ENCODE data around the gene SLC28A3.
"Not testable (repeated sequence)": the region's sequence is repeated elsewhere in the genome, so short reads cannot be mapped to it uniquely, and the experiment has no call there.

SLC28A3 gene

DNA sequence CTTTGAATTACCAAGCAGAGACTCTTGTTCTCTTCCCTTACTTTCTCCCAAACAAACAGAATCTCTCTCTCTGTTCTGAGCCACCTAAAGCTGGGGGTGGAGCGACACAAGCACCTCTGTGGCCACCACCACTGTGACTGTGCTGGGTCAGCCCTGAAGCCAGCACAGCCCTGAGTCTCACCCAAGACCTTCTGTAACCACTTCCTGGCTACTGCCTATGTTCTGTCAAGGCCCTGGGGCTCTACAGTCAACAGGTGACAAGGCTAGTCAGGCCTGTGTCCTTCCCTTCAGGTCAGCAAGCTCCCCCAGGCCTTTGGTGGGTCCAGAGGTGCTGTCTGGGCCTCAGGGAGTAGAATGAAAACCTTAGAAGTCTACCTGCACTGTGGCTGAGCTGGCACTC lies 26.1 kb upstream of the SLC28A3 start:
- no peak overlapping the region for H3K4me3 Mint-ChIP-seq
- H3K27me3 Mint-ChIP-seq: peaks cover 4% of the 10 kb centered on the region
- H3K27ac Mint-ChIP-seq: no peak overlapping the region
- peaks cover 2% of the 10 kb centered on the region for H3K36me3 Mint-ChIP-seq
- H3K9me3 Mint-ChIP-seq (ENCODE audit: low read depth): peaks cover 5% of the 10 kb centered on the region
- peaks cover 2% of the 10 kb centered on the region for H3K4me1 Mint-ChIP-seq (ENCODE audit: low read depth)

DNA sequence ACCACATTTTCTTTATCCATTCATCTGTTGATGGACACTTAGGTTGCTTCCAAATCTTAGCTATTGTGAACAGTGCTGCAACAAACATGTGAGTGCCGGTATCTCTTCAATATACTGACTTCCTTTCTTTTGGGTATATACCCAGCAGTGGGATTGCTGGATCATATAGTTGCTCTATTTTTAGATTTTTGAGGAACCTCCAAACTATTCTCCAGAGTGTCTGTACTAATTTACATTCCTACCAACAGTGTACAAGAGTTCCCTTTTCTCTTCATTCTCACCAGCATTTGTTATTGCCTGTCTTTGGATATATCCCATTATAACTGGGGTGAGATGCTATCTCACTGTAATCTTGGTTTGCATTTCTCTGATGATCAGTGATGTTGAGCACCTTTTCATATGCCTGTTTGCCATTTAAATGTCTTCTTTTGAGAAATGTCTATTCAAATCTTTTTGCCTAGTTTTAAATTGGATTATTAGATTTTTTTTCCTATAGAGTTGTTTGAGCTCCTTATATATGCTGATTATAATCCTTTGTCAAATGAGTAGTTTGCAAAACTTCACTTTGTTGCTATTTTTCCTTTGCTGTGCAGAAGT lies 24.4 kb upstream of the SLC28A3 start:
- H3K4me3 Mint-ChIP-seq; H3K27me3 Mint-ChIP-seq; H3K4me1 Mint-ChIP-seq (ENCODE audit: low read depth); H3K36me3 Mint-ChIP-seq; H3K27ac Mint-ChIP-seq; H3K9me3 Mint-ChIP-seq (ENCODE audit: low read depth): not testable (repeated sequence)

DNA sequence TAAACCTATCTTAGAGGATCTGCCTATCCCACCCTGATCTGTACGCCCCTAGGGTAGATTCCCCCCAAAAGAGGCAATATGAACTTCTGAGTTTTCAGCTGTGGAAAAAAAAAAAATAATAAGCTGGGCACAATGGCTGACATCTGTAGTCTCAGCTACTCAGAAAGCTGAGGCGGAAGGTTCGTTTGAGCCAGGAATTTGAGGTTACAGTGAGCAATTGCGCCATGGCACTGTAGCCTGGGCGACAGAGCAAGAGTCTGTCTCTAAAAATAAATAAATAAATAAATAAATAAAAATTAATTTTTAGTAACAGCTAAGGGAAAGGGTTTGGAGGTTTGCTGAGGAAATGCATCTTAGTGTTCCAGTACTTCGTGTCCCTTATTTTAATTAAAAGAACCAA lies 21.1 kb upstream of the SLC28A3 start:
- Mint-ChIP-seq H3K27ac (no peak overlapping the region), H3K4me3 (no peak overlapping the region)

DNA sequence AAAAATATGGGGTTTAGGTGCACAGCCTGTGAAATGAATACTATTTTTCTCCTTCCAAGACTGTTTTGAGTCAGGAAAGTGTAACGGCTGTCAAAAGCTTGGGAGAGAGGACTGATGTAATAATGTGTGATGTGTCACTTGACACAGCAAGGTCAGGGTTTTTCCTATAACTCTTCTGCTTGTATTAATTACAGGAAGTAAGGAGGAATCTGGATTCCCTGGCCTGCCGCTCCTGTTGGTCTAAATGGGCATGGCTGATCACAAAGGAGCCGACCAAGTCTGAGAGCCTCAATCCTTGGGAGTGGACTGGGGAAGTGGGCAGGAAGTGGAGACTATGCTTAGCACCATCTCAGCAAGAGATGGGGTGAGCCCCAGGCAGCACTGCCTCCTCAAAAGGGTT lies 16.7 kb upstream of the SLC28A3 start:
- Mint-ChIP-seq H3K27ac (no peak overlapping the region), H3K9me3 (ENCODE audit: low read depth) (no peaks in the 10 kb centered on the region), H3K36me3 (no peaks in the 10 kb centered on the region), H3K4me1 (ENCODE audit: low read depth) (no peaks in the 10 kb centered on the region), H3K27me3 (no peaks in the 10 kb centered on the region), H3K4me3 (no peak overlapping the region)

More for the DNA sequence above, 21.1 kb upstream of the SLC28A3 start:
- H3K27me3 Mint-ChIP-seq: peaks cover 2% of the 10 kb centered on the region
- H3K4me1 Mint-ChIP-seq (ENCODE audit: low read depth): no peaks in the 10 kb centered on the region
- H3K36me3 Mint-ChIP-seq: peaks cover 2% of the 10 kb centered on the region
- H3K9me3 Mint-ChIP-seq (ENCODE audit: low read depth): peaks cover 5% of the 10 kb centered on the region

DNA sequence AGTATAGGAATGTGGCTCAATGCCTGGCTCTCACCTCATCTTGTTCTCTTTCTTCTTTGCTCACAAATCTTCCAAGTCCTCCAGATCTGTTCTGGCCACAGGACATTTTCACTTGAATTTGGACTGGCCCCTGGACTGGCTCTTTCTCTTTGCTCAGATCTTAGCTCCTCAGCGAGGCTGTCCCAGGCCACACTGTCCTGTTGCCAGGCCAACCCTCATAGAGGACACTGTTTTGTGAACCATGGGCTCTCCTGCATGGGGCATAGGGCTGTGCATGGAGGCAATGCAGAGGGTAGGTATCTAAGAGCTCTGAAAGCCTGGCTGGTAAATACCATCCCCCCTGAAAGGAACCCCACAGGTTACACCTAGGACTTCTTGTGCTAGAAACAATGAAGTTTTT lies 13.5 kb upstream of the SLC28A3 start:
- no peaks in the 10 kb centered on the region for H3K4me1 Mint-ChIP-seq (ENCODE audit: low read depth)
- H3K9me3 Mint-ChIP-seq (ENCODE audit: low read depth): no peaks in the 10 kb centered on the region
- H3K27ac Mint-ChIP-seq: no peak overlapping the region
- H3K27me3 Mint-ChIP-seq: peaks cover 1% of the 10 kb centered on the region
- H3K36me3 Mint-ChIP-seq: no peaks in the 10 kb centered on the region
- H3K4me3 Mint-ChIP-seq: no peak overlapping the region

DNA sequence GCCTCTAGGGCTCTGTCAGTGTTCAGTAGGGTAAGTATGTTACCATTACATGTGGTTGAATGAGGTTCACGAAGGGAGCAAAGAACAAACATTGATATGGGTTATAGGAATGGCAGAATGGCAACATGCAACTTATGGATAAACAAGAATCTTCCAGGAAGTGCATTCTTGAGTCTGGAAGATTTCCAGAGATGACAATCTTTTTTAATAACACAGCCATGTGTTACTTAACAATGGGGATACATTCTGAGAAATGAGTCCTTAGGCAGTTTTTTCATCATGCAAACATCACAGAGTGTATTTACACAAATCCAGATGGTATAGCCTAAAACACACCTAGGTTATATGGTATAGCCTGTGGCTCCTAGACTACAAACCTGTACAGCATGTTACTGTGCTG lies 9.1 kb upstream of the SLC28A3 start:
- Mint-ChIP-seq H3K27me3 (peaks cover 1% of the 10 kb centered on the region), H3K9me3 (ENCODE audit: low read depth) (no peaks in the 10 kb centered on the region), H3K36me3 (no peaks in the 10 kb centered on the region), H3K4me1 (ENCODE audit: low read depth) (no peaks in the 10 kb centered on the region), H3K27ac (no peak overlapping the region), H3K4me3 (no peak overlapping the region)

DNA sequence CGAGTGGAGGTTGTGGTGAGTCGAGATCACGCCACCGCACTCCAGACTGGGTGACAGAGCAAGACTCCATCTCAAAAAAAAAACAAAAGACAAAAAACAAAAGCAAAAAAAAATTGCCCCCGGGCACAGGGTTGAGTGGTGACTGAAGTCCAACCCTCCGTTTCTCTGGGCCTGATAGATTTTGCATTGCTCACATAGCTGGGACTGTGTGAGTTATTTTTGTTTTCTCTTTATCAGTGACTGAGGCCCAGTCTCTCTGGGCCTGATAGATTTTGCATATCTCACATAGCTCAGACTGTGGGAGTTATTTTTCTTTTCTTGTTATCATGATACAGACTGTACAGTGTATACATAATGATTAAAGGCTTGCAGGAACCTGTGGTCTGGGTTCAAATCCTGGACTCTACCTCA lies 2.6 kb upstream of the SLC28A3 start:
- Mint-ChIP-seq H3K27me3 (no peaks in the 10 kb centered on the region), H3K36me3 (no peaks in the 10 kb centered on the region), H3K27ac (no peak overlapping the region), H3K4me3 (no peak overlapping the region), H3K9me3 (ENCODE audit: low read depth) (no peaks in the 10 kb centered on the region), H3K4me1 (ENCODE audit: low read depth) (no peaks in the 10 kb centered on the region)

DNA sequence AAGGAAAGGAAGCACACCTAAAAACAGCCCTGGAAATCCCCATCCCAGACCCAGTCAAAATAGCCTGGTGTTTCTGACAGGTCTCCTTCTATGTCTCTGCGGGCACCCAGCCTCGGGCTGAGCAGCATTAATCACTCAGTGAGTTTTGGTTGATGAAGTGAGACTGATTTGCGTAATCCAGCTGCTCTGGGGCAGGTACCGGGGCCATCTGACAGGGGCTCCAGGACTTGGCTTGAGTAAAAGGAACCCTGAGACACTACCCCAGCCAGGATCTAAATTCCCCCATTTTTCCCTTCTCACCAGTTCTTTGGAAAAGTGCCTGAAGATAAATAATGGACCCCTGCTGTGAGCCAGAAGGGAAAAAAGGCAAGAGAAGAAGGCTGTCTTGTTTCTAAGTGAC lies 596 bp downstream of the SLC28A3 start:
- Mint-ChIP-seq H3K9me3 (ENCODE audit: low read depth) (no peaks in the 10 kb centered on the region), H3K27ac (no peak overlapping the region), H3K27me3 (no peaks in the 10 kb centered on the region), H3K36me3 (no peaks in the 10 kb centered on the region), H3K4me3 (no peak overlapping the region), H3K4me1 (ENCODE audit: low read depth) (no peaks in the 10 kb centered on the region)

DNA sequence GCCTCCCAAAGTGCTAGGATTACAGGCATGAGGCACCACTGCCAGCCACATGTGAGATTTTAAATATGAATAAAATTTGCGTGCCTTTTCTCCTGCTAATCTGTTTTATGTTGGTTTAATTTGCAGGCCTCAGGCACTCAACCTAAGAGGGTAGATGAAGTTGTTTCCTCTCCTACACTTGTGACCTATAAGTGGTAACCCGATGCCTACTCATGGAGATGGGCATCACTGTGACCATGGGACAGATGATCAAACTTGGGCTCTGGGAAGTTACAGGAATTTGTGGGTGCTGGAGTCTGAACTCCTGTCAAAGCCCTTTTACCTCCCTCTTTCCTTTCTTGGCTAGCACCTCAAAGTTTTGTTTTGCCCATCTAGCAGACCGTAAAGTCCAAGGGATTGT lies 1.1 kb downstream of the SLC28A3 start:
- Mint-ChIP-seq H3K27me3 (no peaks in the 10 kb centered on the region), H3K9me3 (ENCODE audit: low read depth) (no peaks in the 10 kb centered on the region), H3K27ac (no peak overlapping the region), H3K4me1 (ENCODE audit: low read depth) (no peaks in the 10 kb centered on the region), H3K36me3 (no peaks in the 10 kb centered on the region), H3K4me3 (no peak overlapping the region)

DNA sequence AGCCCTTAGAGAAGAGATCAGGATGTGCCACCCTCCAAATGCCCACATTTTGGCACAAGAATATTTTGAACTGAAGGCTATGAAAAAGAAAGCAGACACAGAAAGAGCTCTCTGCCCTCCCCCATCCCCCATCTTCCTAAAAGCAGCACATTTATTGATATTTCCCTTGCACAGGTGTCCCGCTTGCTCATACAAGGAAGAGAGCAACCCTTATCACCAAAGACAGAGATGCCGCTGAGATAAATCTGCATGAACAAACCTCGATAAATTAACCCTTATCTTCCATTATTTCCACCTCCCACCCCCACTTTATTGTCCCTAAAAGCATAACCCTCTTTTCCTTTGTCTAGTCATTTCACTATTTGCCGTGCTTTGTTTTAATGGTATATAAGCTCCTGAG lies 1.8 kb downstream of the SLC28A3 start:
- no peaks in the 10 kb centered on the region for H3K4me1 Mint-ChIP-seq (ENCODE audit: low read depth)
- no peaks in the 10 kb centered on the region for H3K9me3 Mint-ChIP-seq (ENCODE audit: low read depth)
- no peaks in the 10 kb centered on the region for H3K36me3 Mint-ChIP-seq
- H3K4me3 Mint-ChIP-seq: no peak overlapping the region
- no peak overlapping the region for H3K27ac Mint-ChIP-seq
- no peaks in the 10 kb centered on the region for H3K27me3 Mint-ChIP-seq

DNA sequence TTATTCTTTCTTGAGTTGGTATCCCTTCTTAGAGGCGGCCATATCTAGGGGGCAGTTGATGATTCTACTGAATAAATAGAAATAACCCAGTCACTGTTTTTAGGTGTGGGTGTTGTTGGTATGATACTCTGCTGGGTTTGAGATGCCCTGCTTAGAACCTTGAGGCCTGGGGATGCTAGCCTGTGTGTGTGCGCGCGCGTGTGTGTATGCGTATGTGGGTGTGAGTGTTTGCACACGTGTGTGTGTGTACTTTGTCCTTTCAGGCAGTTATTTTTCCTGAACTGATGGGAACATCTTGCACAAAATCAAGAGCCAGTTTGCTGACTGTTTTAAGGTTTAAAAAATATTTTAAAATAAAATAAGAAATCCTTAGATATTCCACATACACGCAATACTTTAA lies 3.3 kb downstream of the SLC28A3 start:
- H3K9me3 Mint-ChIP-seq (ENCODE audit: low read depth): no peaks in the 10 kb centered on the region
- H3K4me3 Mint-ChIP-seq: no peak overlapping the region
- no peaks in the 10 kb centered on the region for H3K4me1 Mint-ChIP-seq (ENCODE audit: low read depth)
- H3K27me3 Mint-ChIP-seq: no peaks in the 10 kb centered on the region
- no peak overlapping the region for H3K27ac Mint-ChIP-seq
- no peaks in the 10 kb centered on the region for H3K36me3 Mint-ChIP-seq

DNA sequence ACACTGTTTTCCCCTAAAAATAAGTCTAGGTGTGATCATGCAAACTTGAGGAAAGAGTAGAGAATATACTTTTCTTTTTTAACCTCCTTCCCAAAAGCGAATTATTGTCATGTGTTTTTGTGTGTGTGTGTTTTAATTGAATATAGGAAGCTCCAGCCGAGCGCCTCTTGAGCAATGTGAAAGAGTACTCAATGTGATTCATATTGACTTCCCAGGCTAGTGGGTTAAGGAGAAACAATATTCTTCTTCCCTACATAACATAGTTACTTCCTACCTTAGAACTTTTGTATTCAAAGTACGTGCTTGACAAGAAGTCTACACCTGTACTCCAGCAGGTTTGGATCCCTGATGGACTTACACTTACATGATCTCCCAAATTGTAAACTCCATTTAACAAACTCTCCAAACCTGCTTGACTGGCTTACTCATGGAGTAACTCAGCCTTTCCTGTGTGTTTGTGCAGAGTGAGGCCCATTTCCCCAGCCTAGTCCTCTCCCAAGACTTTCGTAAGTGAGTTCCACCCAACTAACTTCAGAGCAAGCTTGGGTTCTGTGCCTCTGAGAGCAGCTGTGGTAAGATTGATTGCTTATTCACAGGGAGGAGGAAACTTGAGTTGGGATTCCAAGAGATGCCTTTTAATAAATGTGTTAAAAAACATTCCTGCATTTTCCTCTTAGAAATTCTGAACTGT lies 9.3 kb downstream of the SLC28A3 start:
- H3K9me3 Mint-ChIP-seq (ENCODE audit: low read depth): peaks cover 7% of the 10 kb centered on the region
- H3K4me3 Mint-ChIP-seq: no peak overlapping the region
- H3K27me3 Mint-ChIP-seq: peaks cover 3% of the 10 kb centered on the region
- peaks cover 2% of the 10 kb centered on the region for H3K36me3 Mint-ChIP-seq
- no peaks in the 10 kb centered on the region for H3K4me1 Mint-ChIP-seq (ENCODE audit: low read depth)
- H3K27ac Mint-ChIP-seq: no peak overlapping the region

DNA sequence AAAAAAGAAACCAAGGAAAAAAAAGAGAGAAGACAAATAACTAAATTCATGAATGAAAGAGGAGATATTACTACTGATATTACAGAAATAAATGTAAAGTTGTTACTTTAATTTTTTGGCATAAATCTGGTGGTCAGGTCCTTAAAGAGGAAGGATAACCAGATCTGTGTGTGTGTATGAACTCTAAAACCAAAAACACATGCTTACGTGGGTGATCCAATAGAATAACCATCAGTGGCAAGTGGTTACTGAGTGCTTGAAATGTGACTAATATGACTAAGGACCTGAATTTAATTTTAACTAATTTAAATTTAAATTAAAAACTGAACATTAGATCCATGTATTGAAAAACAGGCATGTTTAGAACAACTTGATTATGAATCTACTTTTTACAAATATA lies 10.3 kb downstream of the SLC28A3 start:
- H3K4me3 Mint-ChIP-seq: no peak overlapping the region
- peaks cover 2% of the 10 kb centered on the region for H3K36me3 Mint-ChIP-seq
- no peaks in the 10 kb centered on the region for H3K4me1 Mint-ChIP-seq (ENCODE audit: low read depth)
- H3K27ac Mint-ChIP-seq: no peak overlapping the region
- peaks cover 3% of the 10 kb centered on the region for H3K27me3 Mint-ChIP-seq
- peaks cover 7% of the 10 kb centered on the region for H3K9me3 Mint-ChIP-seq (ENCODE audit: low read depth)

DNA sequence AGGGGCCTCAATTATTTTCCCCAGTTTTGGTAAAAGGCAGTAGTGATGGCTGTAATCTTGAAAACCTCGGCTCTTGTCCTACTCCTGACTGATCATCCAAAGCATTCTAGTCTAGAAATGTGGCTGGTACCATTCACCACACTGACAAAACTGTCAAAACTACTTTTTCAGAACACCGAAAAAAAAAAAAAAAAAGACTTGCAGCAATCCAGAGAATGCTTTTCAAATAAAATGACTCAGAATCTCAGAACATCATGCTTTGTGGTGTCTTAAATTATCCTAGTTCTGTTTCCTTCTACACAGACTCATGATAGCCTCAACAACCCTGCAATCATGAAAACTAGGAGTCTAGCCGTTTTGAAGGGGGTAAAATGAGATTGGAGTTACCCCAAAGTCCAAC lies 13.4 kb downstream of the SLC28A3 start:
- H3K4me3 Mint-ChIP-seq: no peak overlapping the region
- H3K27ac Mint-ChIP-seq: no peak overlapping the region
- peaks cover 3% of the 10 kb centered on the region for H3K27me3 Mint-ChIP-seq
- no peaks in the 10 kb centered on the region for H3K4me1 Mint-ChIP-seq (ENCODE audit: low read depth)
- peaks cover 2% of the 10 kb centered on the region for H3K36me3 Mint-ChIP-seq
- H3K9me3 Mint-ChIP-seq (ENCODE audit: low read depth): peaks cover 7% of the 10 kb centered on the region

DNA sequence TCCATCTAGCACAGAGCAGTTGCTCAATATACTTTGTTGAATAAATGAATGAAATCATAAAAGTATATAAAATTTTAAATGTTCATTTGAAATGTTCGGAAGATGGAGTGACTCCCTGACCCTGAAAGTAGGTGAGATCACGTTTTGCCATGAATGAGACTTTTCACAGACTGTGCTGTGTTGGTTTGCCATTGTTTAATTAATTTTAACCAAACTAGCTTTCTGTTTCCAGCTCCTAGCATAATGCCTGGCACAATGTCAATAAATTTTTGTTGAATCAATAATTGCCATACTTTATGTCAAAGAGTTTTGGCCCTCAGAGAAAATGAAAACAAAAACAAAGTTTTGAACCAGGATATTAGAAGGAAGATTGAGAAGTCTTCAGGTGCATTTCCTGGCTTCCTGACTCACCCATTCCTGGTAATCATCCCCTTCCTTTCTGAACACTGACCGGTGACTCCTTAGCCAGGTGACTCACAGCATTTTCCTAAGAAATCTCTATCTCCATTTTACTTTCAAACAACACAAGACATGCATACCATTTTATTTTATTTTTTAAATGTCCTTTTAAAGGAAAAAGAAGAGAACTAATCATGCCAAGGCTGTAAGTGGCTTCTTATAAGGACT lies 15.1 kb downstream of the SLC28A3 start:
- H3K36me3 Mint-ChIP-seq: peaks cover 2% of the 10 kb centered on the region
- peaks cover 3% of the 10 kb centered on the region for H3K27me3 Mint-ChIP-seq
- no peak overlapping the region for H3K27ac Mint-ChIP-seq
- no peak overlapping the region for H3K4me3 Mint-ChIP-seq
- H3K9me3 Mint-ChIP-seq (ENCODE audit: low read depth): peaks cover 7% of the 10 kb centered on the region
- H3K4me1 Mint-ChIP-seq (ENCODE audit: low read depth): no peaks in the 10 kb centered on the region

DNA sequence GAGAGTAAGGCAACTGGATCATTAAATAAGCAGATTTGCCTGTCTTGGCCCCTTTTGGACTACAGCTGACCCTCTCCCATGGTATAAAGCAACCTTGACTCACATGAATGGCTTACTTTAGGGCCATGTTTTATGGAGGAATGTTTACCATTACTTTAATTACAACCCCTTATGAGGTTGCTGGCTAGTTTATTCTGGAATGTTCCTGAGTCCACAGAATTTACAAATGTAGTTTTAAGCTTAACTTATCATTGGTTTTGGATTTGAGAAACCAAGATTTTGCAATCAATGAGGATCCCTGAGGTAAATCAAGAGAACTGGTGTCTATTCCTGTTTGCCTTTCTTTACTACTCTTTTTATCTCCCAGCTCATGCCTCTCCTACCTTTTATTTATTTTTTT lies 15.7 kb downstream of the SLC28A3 start:
- peaks cover 7% of the 10 kb centered on the region for H3K9me3 Mint-ChIP-seq (ENCODE audit: low read depth)
- H3K27ac Mint-ChIP-seq: no peak overlapping the region
- H3K4me1 Mint-ChIP-seq (ENCODE audit: low read depth): no peaks in the 10 kb centered on the region
- H3K36me3 Mint-ChIP-seq: peaks cover 2% of the 10 kb centered on the region
- no peak overlapping the region for H3K4me3 Mint-ChIP-seq
- H3K27me3 Mint-ChIP-seq: peaks cover 1% of the 10 kb centered on the region
